Measurements from ENCODE around the gene APOL3. TPM values are rescaled to one million over a fixed set of nuclear protein-coding genes. Genes with fewer than 3 reads are reported as not detected.

APOL3 gene
- total and polyA plus RNA-seq, 10 of the 15 experiments (the other 5 are each of a cell fraction or from before 2014, with no cell fraction given): 6.9 to 66.8 (median 48.5) TPM

- ChIA-PET SMC1A (ENCODE audit: uncharacterized antibody, unreplicated experiment) (interaction anchor here (1.1 to 10.7 kb wide), 7 partner anchors 7 to 51 kb away, joined by 3 to 154 read pairs (median 5); no protein-coding TSS in a partner anchor), CTCF (interaction anchor here (0.9 to 11.9 kb wide), 4 partner anchors 10 to 112 kb away, joined by 3 to 150 read pairs (median 4); no protein-coding TSS in a partner anchor), POLR2A (no interaction called here), RAD21 (ENCODE audit: unreplicated experiment) (no interaction called here)
- in situ Hi-C loops (cut with MboI): no loop called here
- H4K20me1 ChIP-seq (ENCODE audit: control insufficient read depth, insufficient read depth): no peaks in the 10 kb centered on the region
- H3K79me2 ChIP-seq (ENCODE audit: control insufficient read depth, insufficient read depth, low read length): no peaks in the 10 kb centered on the region
- TF ChIP-seq PKNOX1 (IDR thresholded peaks at IDR 0.05) (peak; percentile 77), ATF7 (IDR thresholded peaks at IDR 0.05; ENCODE audit: low read depth) (peak; percentile 30; the same call in 1 of the 2 replicates), SKIL (IDR thresholded peaks at IDR 0.05; ENCODE audit: low read depth, poor library complexity, severe bottlenecking) (no peak)
- no peak for FAIRE-seq
- no peak overlapping the region for H3K27ac ChIP-seq (ENCODE audit: control insufficient read depth, insufficient read depth)
- WGBS (ENCODE audit: insufficient coverage, insufficient replicate concordance, low lambda C conversion rate, missing lambda C conversion rate): 96% methylated on average over 3 of the region's 3 CpGs
- DNase-seq (ENCODE audit: low read depth, low spot score): no peak
- H3K4me3 ChIP-seq: no peak overlapping the region
- peaks cover 37% of the 10 kb centered on the region for H3K4me1 ChIP-seq (ENCODE audit: control insufficient read depth, insufficient read depth, low read length)
- no peak for ATAC-seq
- intact Hi-C loops (cut with micrococcal nuclease; ENCODE audit: unreplicated experiment): no loop called here
- no peaks in the 10 kb centered on the region; the same call in 2 of the 3 replicates for H3K9me3 ChIP-seq (replicated peaks; ENCODE audit: control insufficient read depth, insufficient read depth, low read length)
- H2AFZ ChIP-seq (ENCODE audit: control insufficient read depth, low read depth, low read length): no peak overlapping the region
- no TSS peak for BruUV-seq (replicated peaks)
- H3K9ac ChIP-seq (ENCODE audit: control insufficient read depth, insufficient read depth, low read length): no peak overlapping the region
- no peak overlapping the region for H3K4me2 ChIP-seq (ENCODE audit: control insufficient read depth, insufficient read depth)
- no peaks in the 10 kb centered on the region for H3K27me3 ChIP-seq (replicated peaks in 1 of 2; ENCODE audit: control insufficient read depth in 2 of 2, insufficient read depth in 2 of 2, low read length in 1 of 2)
- H3K36me3 ChIP-seq (ENCODE audit: control insufficient read depth in 2 of 2, insufficient read depth in 2 of 2, low read length in 1 of 2): no peaks in the 10 kb centered on the region
Observed at GRCh38 chr22:36166086-36166485, 5.5 kb upstream of the APOL3 start.
